Measurements from ENCODE around the gene DNPEP.

The DNPEP gene

GRCh38 chr2:219356834-219357233, 30.9 kb downstream of the DNPEP start:
- no peak for DNase-seq

GRCh38 chr2:219354582-219354981, 33.1 kb downstream of the DNPEP start:
- no peak for DNase-seq

GRCh38 chr2:219353129-219353528, 34.6 kb downstream of the DNPEP start:
- no peak for DNase-seq

- DNase-seq, result peak; percentile 72
These were observed 35.2 kb downstream of the DNPEP start for GRCh38 chr2:219352448-219353023.

DNA sequence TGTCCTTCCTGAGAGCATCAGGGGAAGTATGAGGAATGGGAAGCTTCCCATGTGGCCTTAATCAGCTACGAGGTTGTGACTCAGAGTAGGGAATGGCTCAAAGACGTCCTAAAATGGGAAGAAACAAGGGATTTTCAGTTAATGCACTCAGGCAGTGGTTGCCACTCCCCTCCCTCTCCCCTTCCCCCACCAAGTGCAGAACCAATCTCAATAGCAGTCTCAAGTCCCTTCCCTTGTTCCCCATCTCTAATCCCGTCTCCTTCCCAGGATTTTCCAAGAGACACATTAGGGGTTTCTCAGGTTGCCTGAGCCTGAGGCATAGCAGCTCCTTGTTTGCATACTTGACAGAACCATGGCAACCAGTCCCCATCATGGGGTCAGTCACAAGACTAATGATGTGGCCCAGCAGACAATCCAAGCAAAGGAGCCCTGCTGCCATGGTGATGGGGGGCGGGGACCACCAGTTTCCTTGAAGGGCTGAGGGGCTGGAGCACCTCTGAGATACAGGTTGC, 36.9 kb downstream of the DNPEP start:
- peak; percentile 24 for DNase-seq

DNA sequence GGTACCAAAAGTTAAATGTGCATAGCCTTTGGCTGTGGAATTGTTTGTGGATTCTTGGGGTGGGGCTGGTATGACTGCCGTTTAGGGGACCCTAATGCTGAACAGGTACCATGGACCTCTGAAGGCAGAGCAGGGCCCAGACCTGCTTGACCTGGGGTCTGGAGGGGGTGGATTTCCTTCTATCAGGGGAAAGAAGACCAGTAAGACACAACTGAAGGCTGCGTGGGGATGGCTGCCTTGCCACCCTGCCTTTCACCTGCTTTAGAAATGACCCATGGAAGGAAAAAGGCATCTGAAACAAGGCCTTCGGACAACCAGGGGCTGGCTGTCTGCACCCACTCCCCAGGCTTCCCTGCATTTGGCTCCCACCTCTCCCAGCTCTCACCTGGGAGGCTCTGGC, 37.5 kb downstream of the DNPEP start:
- no peak for DNase-seq

DNA sequence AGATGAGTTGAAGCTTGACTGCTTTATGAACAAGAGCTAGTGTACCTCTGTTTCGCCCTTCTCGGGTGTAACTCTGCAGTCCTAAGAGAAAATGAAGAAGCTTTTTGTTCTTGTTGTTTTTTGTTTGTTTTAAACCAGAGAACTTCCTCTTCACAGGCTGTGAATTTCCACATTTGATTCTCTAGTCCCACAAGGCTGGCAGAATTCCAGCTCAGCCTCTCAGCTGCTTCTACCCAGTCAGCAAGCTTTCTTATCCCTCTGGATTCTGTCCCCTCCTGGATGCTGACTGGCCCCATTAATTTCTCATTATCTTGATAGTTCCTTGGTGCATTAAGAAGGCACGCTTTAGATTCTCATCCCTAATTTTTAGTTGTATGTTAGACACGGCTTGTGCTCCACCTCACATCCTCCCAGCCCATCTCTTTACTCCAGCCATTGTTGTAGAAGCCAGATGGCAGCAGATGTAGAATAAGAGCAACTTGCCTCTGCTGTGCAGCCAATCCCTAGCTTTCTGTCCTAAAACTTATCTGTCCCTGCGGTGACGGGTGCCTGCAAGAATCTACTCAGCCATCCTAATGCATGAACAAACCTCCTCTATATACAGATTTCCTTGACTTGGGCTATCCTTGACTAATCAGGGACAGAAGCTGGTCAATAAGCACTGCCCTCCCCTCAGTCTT, 42.8 kb downstream of the DNPEP start:
- peak; percentile 43 for DNase-seq

DNA sequence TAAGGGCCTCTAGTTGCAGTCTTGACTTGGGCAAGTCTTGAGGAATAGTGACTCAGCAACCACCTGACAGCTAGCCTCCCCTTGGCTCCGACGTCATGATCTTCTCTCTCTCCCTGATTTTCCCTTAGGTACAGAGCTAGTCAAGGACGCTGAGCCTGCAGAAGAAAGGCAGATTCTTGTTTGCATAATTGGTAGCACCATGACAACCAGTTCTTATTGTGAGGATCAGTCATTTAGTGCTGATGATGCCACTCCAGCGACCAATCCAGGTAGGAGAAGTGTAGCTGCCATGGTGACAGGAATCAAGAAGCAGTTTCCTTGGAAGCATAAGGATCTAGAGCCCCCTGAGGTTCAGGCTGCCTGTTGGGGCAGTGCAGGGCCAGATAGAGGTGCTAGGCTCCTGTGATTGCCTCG, 52.3 kb downstream of the DNPEP start:
- DNase-seq, result peak; percentile 77

DNA sequence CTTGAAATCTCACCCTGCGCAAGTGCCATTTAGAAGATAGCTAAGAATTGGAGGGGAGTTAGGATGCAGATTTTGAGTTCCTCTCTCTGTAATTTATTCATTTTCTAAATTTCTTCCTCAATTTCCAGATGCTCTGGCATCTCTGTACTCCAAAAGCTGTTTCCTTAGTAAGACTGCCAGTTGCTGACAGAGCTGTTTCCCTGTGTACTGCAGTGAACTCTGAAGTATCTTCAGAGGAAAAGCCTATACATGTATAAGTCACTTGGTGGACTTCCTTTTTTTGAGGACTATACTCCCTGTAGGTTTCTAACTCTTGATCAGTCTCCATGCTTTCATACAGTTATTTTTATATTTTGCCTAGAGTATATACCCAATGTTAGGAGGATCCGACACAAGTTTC, 53.6 kb downstream of the DNPEP start:
- no peak for DNase-seq

GRCh38 chr2:219332542-219332941, 55.2 kb downstream of the DNPEP start, which contains the start of gene RESP18:
Gene RESP18, minus strand, starts transcription at chr2:219332744.
- DNase-seq, result no peak

GRCh38 chr2:219331560-219332213, 56.0 kb downstream of the DNPEP start:
- no peak for DNase-seq

GRCh38 chr2:219327719-219328118, 60.0 kb downstream of the DNPEP start:
- DNase-seq, result no peak

- DNase-seq, result no peak
These were observed 61.9 kb downstream of the DNPEP start for GRCh38 chr2:219325657-219326315.

GRCh38 chr2:219325136-219325535, 62.6 kb downstream of the DNPEP start:
- DNase-seq, result no peak

DNA sequence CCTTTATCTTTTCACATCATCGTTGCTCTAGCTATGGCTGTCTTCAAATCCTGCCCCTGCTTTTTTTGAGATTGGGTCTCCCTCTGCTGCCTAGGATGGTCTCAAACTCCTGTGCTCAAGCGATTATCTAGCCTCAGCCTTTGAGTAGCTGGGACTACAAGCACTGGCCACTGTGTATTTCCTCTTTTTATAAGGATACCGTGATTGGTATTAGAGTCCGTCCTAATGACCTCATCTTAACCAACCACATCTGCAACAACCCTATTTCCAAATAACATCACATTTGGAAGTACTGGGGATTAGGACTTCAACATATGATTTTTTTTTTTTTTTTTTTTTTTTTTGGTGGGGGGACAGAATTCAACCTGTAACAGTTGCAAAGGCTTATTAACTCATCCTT, 64.3 kb downstream of the DNPEP start:
- DNase-seq, result no peak

All from NCI-H2227 treated with DMSO at 0.1 percent for 48 hours (cell line).